ENCODE results near the gene ABCB8. TPM values are rescaled to one million over a fixed set of nuclear protein-coding genes. Genes with fewer than 3 reads are reported as not detected.
A peak's percentile ranks its signal among the peaks of the same experiment; 100 is the strongest.

The ABCB8 gene
- total RNA-seq, 4 donors from 2014 or later = 29.5 to 42.3 (median 31.9) TPM

GRCh38 chr7:151091988-151092387 lies 63.7 kb downstream of the ABCB8 start:
- Histone ChIP-seq H3K9me3 (no peaks in the 10 kb centered on the region), H3K36me3 (no peaks in the 10 kb centered on the region), H3K27me3 (no peaks in the 10 kb centered on the region), H3K4me1 (peaks cover 52% of the 10 kb centered on the region), H3K27ac (no peak overlapping the region), H3K4me3 (no peak overlapping the region)
- 92% methylated on average over 14 of the region's 14 CpGs for WGBS
- TF ChIP-seq CTCF (IDR thresholded peaks at IDR 0.05) = no peak
- TF ChIP-seq POLR2A (IDR thresholded peaks at IDR 0.05) = no peak
- TF ChIP-seq EP300 (IDR thresholded peaks at IDR 0.05) = no peak
- TF ChIP-seq POLR2AphosphoS5 (IDR thresholded peaks at IDR 0.05) = no peak
- no peak for DNase-seq (ENCODE audit: low spot score in 2 of 2)

- no peak overlapping the region for H3K4me3 ChIP-seq
- H3K27me3 ChIP-seq = no peaks in the 10 kb centered on the region
- H3K27ac ChIP-seq = no peak overlapping the region
- WGBS = 92% methylated on average over 2 of the region's 6 CpGs
- H3K36me3 ChIP-seq = no peaks in the 10 kb centered on the region
- H3K4me1 ChIP-seq = peaks cover 35% of the 10 kb centered on the region
- no peak for DNase-seq (ENCODE audit: low spot score in 2 of 2)
- no peaks in the 10 kb centered on the region for H3K9me3 ChIP-seq
- no peak for TF ChIP-seq POLR2AphosphoS5 (IDR thresholded peaks at IDR 0.05)
- no peak for TF ChIP-seq EP300 (IDR thresholded peaks at IDR 0.05)
- TF ChIP-seq POLR2A (IDR thresholded peaks at IDR 0.05) = no peak
- TF ChIP-seq CTCF (IDR thresholded peaks at IDR 0.05) = no peak
These were observed 65.5 kb downstream of the ABCB8 start for GRCh38 chr7:151093748-151094147.

- Histone ChIP-seq H3K4me3 (no peak overlapping the region), H3K4me1 (peaks cover 28% of the 10 kb centered on the region), H3K36me3 (no peaks in the 10 kb centered on the region), H3K27ac (no peak overlapping the region), H3K9me3 (no peaks in the 10 kb centered on the region), H3K27me3 (no peaks in the 10 kb centered on the region)
- DNase-seq (ENCODE audit: low spot score in 2 of 2) = no peak
- 83% methylated on average over 5 of the region's 5 CpGs for WGBS
- TF ChIP-seq EP300 (IDR thresholded peaks at IDR 0.05) (no peak), POLR2AphosphoS5 (IDR thresholded peaks at IDR 0.05) (no peak), CTCF (IDR thresholded peaks at IDR 0.05) (no peak), POLR2A (IDR thresholded peaks at IDR 0.05) (no peak)
These were observed 66.4 kb downstream of the ABCB8 start for GRCh38 chr7:151094675-151095074.

GRCh38 chr7:151095123-151095797 lies 67.0 kb downstream of the ABCB8 start:
- Histone ChIP-seq H3K4me1 (peaks cover 28% of the 10 kb centered on the region), H3K9me3 (no peaks in the 10 kb centered on the region), H3K27ac (no peak overlapping the region), H3K27me3 (no peaks in the 10 kb centered on the region), H3K36me3 (no peaks in the 10 kb centered on the region), H3K4me3 (no peak overlapping the region)
- DNase-seq (ENCODE audit: low spot score in 2 of 2) = no peak
- TF ChIP-seq CTCF (IDR thresholded peaks at IDR 0.05) (no peak), POLR2A (IDR thresholded peaks at IDR 0.05) (no peak), EP300 (IDR thresholded peaks at IDR 0.05) (no peak), POLR2AphosphoS5 (IDR thresholded peaks at IDR 0.05) (no peak)
- WGBS = 48% methylated on average over 10 of the region's 10 CpGs

- WGBS = 79% methylated on average over 16 of the region's 17 CpGs
- TF ChIP-seq EP300 (IDR thresholded peaks at IDR 0.05) = no peak
- TF ChIP-seq POLR2A (IDR thresholded peaks at IDR 0.05) = no peak
- no peak for TF ChIP-seq CTCF (IDR thresholded peaks at IDR 0.05)
- no peak for TF ChIP-seq POLR2AphosphoS5 (IDR thresholded peaks at IDR 0.05)
- H3K27me3 ChIP-seq = no peaks in the 10 kb centered on the region
- no peaks in the 10 kb centered on the region for H3K9me3 ChIP-seq
- no peak overlapping the region for H3K27ac ChIP-seq
- H3K36me3 ChIP-seq = no peaks in the 10 kb centered on the region
- peak in 1 of 2 donors; percentile 59 for DNase-seq (ENCODE audit: low spot score in 2 of 2)
- no peak overlapping the region for H3K4me3 ChIP-seq
- H3K4me1 ChIP-seq = peaks cover 24% of the 10 kb centered on the region
These were observed 67.7 kb downstream of the ABCB8 start for GRCh38 chr7:151095828-151096475.
